ENCODE data around the gene PPP2R2C.

DNA sequence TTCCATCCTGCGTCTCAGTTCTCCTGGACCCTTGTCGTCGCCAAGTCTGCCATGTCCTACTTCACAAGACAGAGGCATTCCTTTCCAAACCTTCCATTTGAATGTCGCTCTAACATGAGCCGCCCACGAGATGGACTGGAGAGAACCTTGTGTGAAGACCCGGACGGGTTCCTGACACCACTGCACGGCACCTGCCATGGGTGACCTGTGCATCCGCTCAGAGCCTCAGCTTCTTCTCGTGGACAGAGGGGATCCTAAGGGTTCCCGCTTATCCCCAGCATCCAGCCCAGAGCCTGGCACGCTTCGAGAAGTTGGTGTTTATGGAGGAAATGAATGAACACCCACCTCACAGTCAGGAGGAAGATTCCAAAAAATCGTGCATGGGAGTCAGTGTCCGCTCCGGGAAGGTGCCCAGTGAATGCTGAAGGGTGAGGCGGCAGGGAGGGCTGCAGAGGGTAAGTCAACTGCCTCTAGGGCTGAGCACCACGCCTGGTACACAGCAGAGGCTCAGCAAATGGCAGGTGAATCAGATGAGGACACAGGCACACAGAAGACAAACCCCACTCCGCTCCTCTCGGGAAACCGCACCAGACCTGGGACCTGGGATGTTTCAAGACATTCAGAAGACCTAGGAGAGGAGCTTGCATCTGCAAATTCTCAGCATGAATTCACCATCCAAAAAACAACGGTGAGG lies 150.2 kb downstream of the PPP2R2C start:
- TF ChIP-seq, protein P1, sequence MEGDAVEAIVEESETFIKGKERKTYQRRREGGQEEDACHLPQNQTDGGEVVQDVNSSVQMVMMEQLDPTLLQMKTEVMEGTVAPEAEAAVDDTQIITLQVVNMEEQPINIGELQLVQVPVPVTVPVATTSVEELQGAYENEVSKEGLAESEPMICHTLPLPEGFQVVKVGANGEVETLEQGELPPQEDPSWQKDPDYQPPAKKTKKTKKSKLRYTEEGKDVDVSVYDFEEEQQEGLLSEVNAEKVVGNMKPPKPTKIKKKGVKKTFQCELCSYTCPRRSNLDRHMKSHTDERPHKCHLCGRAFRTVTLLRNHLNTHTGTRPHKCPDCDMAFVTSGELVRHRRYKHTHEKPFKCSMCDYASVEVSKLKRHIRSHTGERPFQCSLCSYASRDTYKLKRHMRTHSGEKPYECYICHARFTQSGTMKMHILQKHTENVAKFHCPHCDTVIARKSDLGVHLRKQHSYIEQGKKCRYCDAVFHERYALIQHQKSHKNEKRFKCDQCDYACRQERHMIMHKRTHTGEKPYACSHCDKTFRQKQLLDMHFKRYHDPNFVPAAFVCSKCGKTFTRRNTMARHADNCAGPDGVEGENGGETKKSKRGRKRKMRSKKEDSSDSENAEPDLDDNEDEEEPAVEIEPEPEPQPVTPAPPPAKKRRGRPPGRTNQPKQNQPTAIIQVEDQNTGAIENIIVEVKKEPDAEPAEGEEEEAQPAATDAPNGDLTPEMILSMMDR (tag by site-specific recombination; IDR thresholded peaks at IDR 0.05), result no peak
- TF ChIP-seq ZNF274 (IDR thresholded peaks at IDR 0.05; ENCODE audit: low read length), result no peak
- TF ChIP-seq ZNF274 (tag by site-specific recombination; IDR thresholded peaks at IDR 0.05; ENCODE audit: borderline replicate concordance), result no peak
- TF ChIP-seq, protein P2, sequence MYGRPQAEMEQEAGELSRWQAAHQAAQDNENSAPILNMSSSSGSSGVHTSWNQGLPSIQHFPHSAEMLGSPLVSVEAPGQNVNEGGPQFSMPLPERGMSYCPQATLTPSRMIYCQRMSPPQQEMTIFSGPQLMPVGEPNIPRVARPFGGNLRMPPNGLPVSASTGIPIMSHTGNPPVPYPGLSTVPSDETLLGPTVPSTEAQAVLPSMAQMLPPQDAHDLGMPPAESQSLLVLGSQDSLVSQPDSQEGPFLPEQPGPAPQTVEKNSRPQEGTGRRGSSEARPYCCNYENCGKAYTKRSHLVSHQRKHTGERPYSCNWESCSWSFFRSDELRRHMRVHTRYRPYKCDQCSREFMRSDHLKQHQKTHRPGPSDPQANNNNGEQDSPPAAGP (tag by site-specific recombination; IDR thresholded peaks at IDR 0.05), result no peak
- no peak for TF ChIP-seq YY1 (tag by site-specific recombination; IDR thresholded peaks at IDR 0.05)
- TF ChIP-seq, protein P3, sequence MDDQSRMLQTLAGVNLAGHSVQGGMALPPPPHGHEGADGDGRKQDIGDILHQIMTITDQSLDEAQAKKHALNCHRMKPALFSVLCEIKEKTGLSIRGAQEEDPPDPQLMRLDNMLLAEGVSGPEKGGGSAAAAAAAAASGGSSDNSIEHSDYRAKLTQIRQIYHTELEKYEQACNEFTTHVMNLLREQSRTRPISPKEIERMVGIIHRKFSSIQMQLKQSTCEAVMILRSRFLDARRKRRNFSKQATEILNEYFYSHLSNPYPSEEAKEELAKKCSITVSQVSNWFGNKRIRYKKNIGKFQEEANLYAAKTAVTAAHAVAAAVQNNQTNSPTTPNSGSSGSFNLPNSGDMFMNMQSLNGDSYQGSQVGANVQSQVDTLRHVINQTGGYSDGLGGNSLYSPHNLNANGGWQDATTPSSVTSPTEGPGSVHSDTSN (CRISPR knock-in tag; IDR thresholded peaks at IDR 0.05), result no peak
- no peak for TF ChIP-seq ZBTB17 (tag by site-specific recombination; IDR thresholded peaks at IDR 0.05)
- TF ChIP-seq, protein P4, sequence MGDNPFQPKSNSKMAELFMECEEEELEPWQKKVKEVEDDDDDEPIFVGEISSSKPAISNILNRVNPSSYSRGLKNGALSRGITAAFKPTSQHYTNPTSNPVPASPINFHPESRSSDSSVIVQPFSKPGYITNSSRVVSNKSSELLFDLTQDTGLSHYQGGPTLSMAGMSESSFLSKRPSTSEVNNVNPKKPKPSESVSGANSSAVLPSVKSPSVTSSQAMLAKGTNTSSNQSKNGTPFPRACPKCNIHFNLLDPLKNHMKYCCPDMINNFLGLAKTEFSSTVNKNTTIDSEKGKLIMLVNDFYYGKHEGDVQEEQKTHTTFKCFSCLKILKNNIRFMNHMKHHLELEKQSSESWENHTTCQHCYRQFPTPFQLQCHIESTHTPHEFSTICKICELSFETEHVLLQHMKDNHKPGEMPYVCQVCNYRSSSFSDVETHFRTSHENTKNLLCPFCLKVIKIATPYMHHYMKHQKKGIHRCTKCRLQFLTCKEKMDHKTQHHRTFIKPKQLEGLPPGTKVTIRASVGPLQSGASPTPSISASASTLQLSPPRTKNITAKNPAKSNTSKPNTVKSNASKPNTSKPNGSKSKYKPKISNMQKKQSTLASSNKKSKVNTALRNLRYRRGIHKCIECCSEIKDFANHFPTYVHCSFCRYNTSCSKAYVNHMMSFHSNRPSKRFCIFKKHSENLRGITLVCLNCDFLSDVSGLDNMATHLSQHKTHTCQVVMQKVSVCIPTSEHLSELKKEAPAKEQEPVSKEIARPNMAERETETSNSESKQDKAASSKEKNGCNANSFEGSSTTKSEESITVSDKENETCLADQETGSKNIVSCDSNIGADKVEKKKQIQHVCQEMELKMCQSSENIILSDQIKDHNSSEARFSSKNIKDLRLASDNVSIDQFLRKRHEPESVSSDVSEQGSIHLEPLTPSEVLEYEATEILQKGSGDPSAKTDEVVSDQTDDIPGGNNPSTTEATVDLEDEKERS (tag by site-specific recombination; IDR thresholded peaks at IDR 0.05), result no peak
- no peak for TF ChIP-seq ZNF211 (tag by site-specific recombination; IDR thresholded peaks at IDR 0.05; ENCODE audit: low read depth)
- TF ChIP-seq, protein P5, sequence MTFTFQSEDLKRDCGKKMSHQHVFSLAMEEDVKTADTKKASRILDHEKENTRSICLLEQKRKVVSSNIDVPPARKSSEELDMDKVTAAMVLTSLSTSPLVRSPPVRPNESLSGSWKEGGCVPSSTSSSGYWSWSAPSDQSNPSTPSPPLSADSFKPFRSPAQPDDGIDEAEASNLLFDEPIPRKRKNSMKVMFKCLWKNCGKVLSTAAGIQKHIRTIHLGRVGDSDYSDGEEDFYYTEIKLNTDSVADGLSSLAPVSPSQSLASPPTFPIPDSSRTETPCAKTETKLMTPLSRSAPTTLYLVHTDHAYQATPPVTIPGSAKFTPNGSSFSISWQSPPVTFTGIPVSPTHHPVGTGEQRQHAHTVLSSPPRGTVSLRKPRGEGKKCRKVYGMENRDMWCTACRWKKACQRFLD (tag by site-specific recombination; IDR thresholded peaks at IDR 0.05), result no peak
- no peak for TF ChIP-seq ZNF629 (tag by site-specific recombination; IDR thresholded peaks at IDR 0.05)
- no peak for TF ChIP-seq ZEB2 (tag by site-specific recombination; IDR thresholded peaks at IDR 0.05)
- no peak for TF ChIP-seq ZNF391 (tag by site-specific recombination; IDR thresholded peaks at IDR 0.05; ENCODE audit: borderline replicate concordance, low read depth)
